Erythroblast (primary cell): Measurements from ENCODE around the gene SEC22C.

ENCODE experiments used
- GATA1 ChIP-seq: IDR thresholded peaks from 2 replicates; pipeline ENCODE4 v1.6.1; 2011; ENCODE audit warnings: low read depth, mild to moderate bottlenecking, control low read depth, low read length, moderate library complexity
- POLR2A ChIP-seq: IDR thresholded peaks from 2 replicates; pipeline ENCODE4 v1.6.1; 2011; ENCODE audit warnings: mild to moderate bottlenecking, low read length

- TF ChIP-seq POLR2A (no peak), GATA1 (no peak)
These were observed 28.9 kb downstream of the SEC22C start for GRCh38 chr3:42552830-42553229.
